HepG2 (cell line): ENCODE data around the gene IBA57. TPM values are rescaled to one million over a fixed set of nuclear protein-coding genes. Genes with fewer than 3 reads are reported as not detected.

ENCODE experiments used
- ATAC-seq: fragments of 200-7000 bp; cut with Tn5 transposase; 3 replicates; pipeline ENCODE4 v1.9.1; 2020; ENCODE audit warnings: mild to moderate bottlenecking, moderate library complexity
- BruUV-seq: library from RNA; stranded (reverse); fragments of 400-500 nt; replicated peaks from 2 replicates; lab custom pipeline; 2021; lab: Mats Ljungman, UMichigan
- CTCF ChIA-PET: fragments of 300-600 bp; formaldehyde crosslinking; extraction: SDS; loops from one replicate; lab custom pipeline; 2021; ENCODE audit warnings: low total read pairs, inconsistent platforms, low intra/inter-chr PET ratio; lab: Yijun Ruan, JAX
- POLR2A ChIA-PET: fragments of 350-600 bp; sonication (Branson Sonifier 250); formaldehyde crosslinking; loops from one replicate; lab custom pipeline; 2020; ENCODE audit warnings: antibody characterized with exemption, inconsistent platforms; lab: Yijun Ruan, JAX
- DNase-seq: peaks from one replicate; pipeline ENCODE4 v3.0.0-alpha.2; 2015; ENCODE audit warnings: low spot score
- FAIRE-seq: peaks from 3 replicates; lab custom pipeline; 2011; peaks lifted over from hg19 to GRCh38; lab: Jason Lieb, UNC
- H2AFZ ChIP-seq: one replicate; pipeline ENCODE4 v1.6.1; 2011; ENCODE audit warnings: low read length, inconsistent platforms
- H3K27ac ChIP-seq: fragments of 300-600 bp; 3 replicates; pipeline ENCODE4 v1.8.0; 2011; ENCODE audit warnings: mixed run types, mild to moderate bottlenecking, mixed read lengths, low read length, inconsistent platforms; ENCODE audit not compliant: insufficient read depth; ENCODE audit errors: extremely low read length
- H3K27me3 ChIP-seq, 2 experiments: fragments of 200-600 bp in 1 of 2; 2 replicates in 1 of 2; 3 replicates in 1 of 2; pipeline versions ENCODE4 v1.6.0 to v1.8.0; 2011; ENCODE audit warnings: low read length in 2 of 2, mild to moderate bottlenecking in 2 of 2, moderate library complexity in 2 of 2, inconsistent platforms in 1 of 2; ENCODE audit not compliant: insufficient read depth in 2 of 2, control insufficient read depth in 1 of 2
- H3K36me3 ChIP-seq, 2 experiments: fragments of 200-600 bp in 1 of 2; replicated peaks in 1 of 2; 2 replicates in 1 of 2; 3 replicates in 1 of 2; pipeline versions ENCODE4 v1.5.1 to v1.8.0; 2011; ENCODE audit warnings: low read length in 2 of 2, inconsistent platforms in 1 of 2; ENCODE audit not compliant: insufficient read depth in 2 of 2, control insufficient read depth in 1 of 2
- H3K4me1 ChIP-seq: 2 replicates; pipeline ENCODE4 v1.5.1; 2012; ENCODE audit warnings: low read length, inconsistent platforms; ENCODE audit not compliant: insufficient read depth
- H3K4me2 ChIP-seq: 2 replicates; pipeline ENCODE4 v1.6.0; 2011; ENCODE audit warnings: low read depth, low read length, inconsistent platforms
- H3K4me3 ChIP-seq, 3 experiments: fragments of 200-600 bp in 1 of 3; sonication (generic), shearing (Covaris generic) in 1 of 3; replicated peaks in 1 of 3; 2 replicates each; pipeline ENCODE4 v1.5.1; 2011 to 2016; ENCODE audit warnings: low read length in 3 of 3, inconsistent platforms in 2 of 3, low read depth in 2 of 3, mild to moderate bottlenecking in 2 of 3, control low read depth in 1 of 3, mixed read lengths in 1 of 3; ENCODE audit not compliant: insufficient read depth in 1 of 3
- H3K79me2 ChIP-seq: one replicate; pipeline ENCODE4 v1.6.1; 2011; ENCODE audit warnings: low read length, inconsistent platforms; ENCODE audit not compliant: insufficient read depth
- H3K9ac ChIP-seq: 2 replicates; pipeline ENCODE4 v1.6.0; 2011; ENCODE audit warnings: mild to moderate bottlenecking, low read depth, low read length, inconsistent platforms; ENCODE audit not compliant: insufficient read depth
- H3K9me3 ChIP-seq: 2 replicates; pipeline ENCODE4 v1.5.1; 2012; ENCODE audit warnings: mild to moderate bottlenecking, low read length
- H4K20me1 ChIP-seq: 2 replicates; pipeline ENCODE4 v1.6.0; 2011; ENCODE audit warnings: inconsistent platforms, mild to moderate bottlenecking, low read length, moderate library complexity; ENCODE audit not compliant: insufficient read depth
- ATAD3A ChIP-seq: sonication (generic); formaldehyde crosslinking; IDR thresholded peaks from 2 replicates; pipeline ENCODE4 v1.4.0; 2020; ENCODE audit warnings: missing genetic modification reagents
- GATAD1 ChIP-seq: IDR thresholded peaks from 2 replicates; pipeline ENCODE4 v1.6.1; 2016; ENCODE audit warnings: missing genetic modification reagents, missing compliant biosample characterization
- GPBP1L1 ChIP-seq: sonication (generic); formaldehyde crosslinking; IDR thresholded peaks from 2 replicates; pipeline ENCODE4 v1.5.0; 2020; ENCODE audit warnings: mild to moderate bottlenecking, missing genetic modification reagents
- KIAA2018 ChIP-seq: sonication (generic); formaldehyde crosslinking; IDR thresholded peaks from 2 replicates; pipeline ENCODE4 v1.5.0; 2020; ENCODE audit warnings: mild to moderate bottlenecking, missing genetic modification reagents, borderline replicate concordance
- MAF1 ChIP-seq: sonication (generic); formaldehyde crosslinking; IDR thresholded peaks from 2 replicates; pipeline ENCODE4 v1.5.0; 2020; ENCODE audit warnings: missing genetic modification reagents, borderline replicate concordance
- PAXIP1 ChIP-seq: sonication (generic); formaldehyde crosslinking; conservative IDR thresholded peaks from 2 replicates; pipeline ENCODE4 v1.4.0; 2020; ENCODE audit warnings: mild to moderate bottlenecking, missing genetic modification reagents, moderate library complexity
- PHF21A ChIP-seq: sonication (generic); formaldehyde crosslinking; IDR thresholded peaks from 2 replicates; pipeline ENCODE4 v1.5.0; 2020; ENCODE audit warnings: mild to moderate bottlenecking, missing genetic modification reagents
- SP5 ChIP-seq: IDR thresholded peaks from 2 replicates; pipeline ENCODE4 v1.6.1; 2016; ENCODE audit warnings: low read depth, borderline replicate concordance
- ZNF30 ChIP-seq: sonication (generic); formaldehyde crosslinking; IDR thresholded peaks from 2 replicates; pipeline ENCODE4 v1.5.0; 2020; ENCODE audit warnings: mild to moderate bottlenecking, missing genetic modification reagents
- ZNF484 ChIP-seq: sonication (generic); formaldehyde crosslinking; IDR thresholded peaks from 2 replicates; pipeline ENCODE4 v1.5.1; 2020; ENCODE audit warnings: mild to moderate bottlenecking, low read depth, missing genetic modification reagents, borderline replicate concordance
- ZNF629 ChIP-seq: sonication (generic); formaldehyde crosslinking; conservative IDR thresholded peaks from 2 replicates; pipeline ENCODE4 v1.5.0; 2020; ENCODE audit warnings: missing genetic modification reagents
- ZNF782 ChIP-seq: sonication (generic); formaldehyde crosslinking; IDR thresholded peaks from 2 replicates; pipeline ENCODE4 v1.4.0; 2020; ENCODE audit warnings: missing genetic modification reagents, mild to moderate bottlenecking, borderline replicate concordance
- WGBS: methylation state at CpG from one replicate; pipeline ENCODE4 v1.1.6; 2017; ENCODE audit warnings: low lambda C conversion rate; 5-methylcytosine and 5-hydroxymethylcytosine counted together
- in situ Hi-C: cut with HindIII; loops from 2 replicates; pipeline ENCODE4 v1.10.0; 2017; ENCODE audit warnings: low pct_unique_long_range_greater_than_20kb; ENCODE audit not compliant: extremely low pct_ligation_motif_present
- intact Hi-C: fragments of 100-400 bp; cut with micrococcal nuclease; formaldehyde crosslinking; loops from one replicate; pipeline ENCODE4 v1.10.0; 2022; ENCODE audit not compliant: unreplicated experiment
- polyA plus RNA-seq, 8 experiments: library from polyadenylated mRNA; depleted of rRNA in 3 of 8; stranded (reverse) in 7 of 8; unstranded in 1 of 8; fragments of >200 nt; fragmentation: Illumina TruSeq in 4 of 8; extraction: Trizol in 4 of 8; gene quantifications; 2 replicates each; pipeline versions ENCODE4 v1.2.1 to v1.2.3, GENCODE V29; 2011 to 2016; ENCODE audit warnings: low read depth in 4 of 8, missing spikeins in 1 of 8, mixed read lengths in 1 of 8; ENCODE audit not compliant: insufficient read depth in 1 of 8
- total RNA-seq, 5 experiments: library from RNA; depleted of rRNA; stranded (reverse); fragments of >200 nt; fragmentation: Illumina TruSeq; extraction: Trizol; gene quantifications; 2 replicates each; pipeline ENCODE4 v1.2.3, GENCODE V29; 2016; ENCODE audit warnings: low read depth in 1 of 5

The IBA57 gene
- total and polyA plus RNA-seq, 2 of the 13 experiments (the other 11 are each of a cell fraction or from before 2014, with no cell fraction given), result 2.3 to 10.2 TPM

- DNase-seq (peak; percentile 18), ATAC-seq (no peak), FAIRE-seq (no peak)
- H3K27ac ChIP-seq, result no peak overlapping the region
- ChIA-PET CTCF (no interaction called here), POLR2A (no interaction called here)
- H3K4me3 ChIP-seq, result no peak overlapping the region
- peaks cover 16% of the 10 kb centered on the region for H3K4me1 ChIP-seq
- no peaks in the 10 kb centered on the region for H3K79me2 ChIP-seq
- H4K20me1 ChIP-seq, result no peaks in the 10 kb centered on the region
- TF ChIP-seq KIAA2018 (no peak), PAXIP1 (CRISPR knock-in tag) (no peak), ZNF782 (CRISPR knock-in tag) (no peak), ZNF30 (CRISPR knock-in tag) (no peak), MAF1 (CRISPR knock-in tag) (no peak), SP5 (CRISPR knock-in tag) (no peak), GATAD1 (no peak), ATAD3A (no peak), PHF21A (CRISPR knock-in tag) (no peak), GPBP1L1 (CRISPR knock-in tag) (no peak), ZNF629 (CRISPR knock-in tag) (no peak), ZNF484 (CRISPR knock-in tag) (no peak)
- H3K27me3 ChIP-seq, result peaks cover 3 to 18% of the 10 kb centered on the region in 2 experiments; a peak in 4 of 5 replicates
- H2AFZ ChIP-seq, result no peak overlapping the region
- no peak overlapping the region; the same call in 1 of the 2 replicates for H3K4me2 ChIP-seq
- no peak overlapping the region for H3K9ac ChIP-seq
- 12% methylated on average over 8 of the region's 11 CpGs for WGBS
- no peaks in the 10 kb centered on the region for H3K9me3 ChIP-seq
- intact Hi-C loops, result no loop called here
- in situ Hi-C loops, result no loop called here
- no TSS peak for BruUV-seq
- no peaks in the 10 kb centered on the region for H3K36me3 ChIP-seq
These were observed 56.9 kb downstream of the IBA57 start for GRCh38 chr1:228222548-228222947.
